ENCODE measurements around the gene DCAKD.

DCAKD gene

GRCh38 chr17:45092911-45093430 is 41.5 kb upstream of the DCAKD start:
- TF ChIP-seq CTCF (IDR thresholded peaks at IDR 0.05; ENCODE audit: low read depth, low read length): no peak
- DNase-seq (ENCODE audit: extremely low read depth, low read depth): peak; percentile 95

GRCh38 chr17:45091778-45092425 is 40.5 kb upstream of the DCAKD start:
- TF ChIP-seq CTCF (IDR thresholded peaks at IDR 0.05; ENCODE audit: low read depth, low read length): no peak
- no peak for DNase-seq (ENCODE audit: extremely low read depth, low read depth)

GRCh38 chr17:45090711-45091110 is 39.3 kb upstream of the DCAKD start:
- TF ChIP-seq CTCF (IDR thresholded peaks at IDR 0.05; ENCODE audit: low read depth, low read length): no peak
- no peak for DNase-seq (ENCODE audit: extremely low read depth, low read depth)

- TF ChIP-seq CTCF (IDR thresholded peaks at IDR 0.05; ENCODE audit: low read depth, low read length): no peak
- DNase-seq (ENCODE audit: extremely low read depth, low read depth): no peak
Measured at GRCh38 chr17:45088741-45089140, 37.3 kb upstream of the DCAKD start.

GRCh38 chr17:45087978-45088377 is 36.5 kb upstream of the DCAKD start:
- no peak for TF ChIP-seq CTCF (IDR thresholded peaks at IDR 0.05; ENCODE audit: low read depth, low read length)
- DNase-seq (ENCODE audit: extremely low read depth, low read depth): no peak

- TF ChIP-seq CTCF (IDR thresholded peaks at IDR 0.05; ENCODE audit: low read depth, low read length): no peak
- no peak for DNase-seq (ENCODE audit: extremely low read depth, low read depth)
Measured at GRCh38 chr17:45087504-45087975, 36.1 kb upstream of the DCAKD start.

- no peak for DNase-seq (ENCODE audit: extremely low read depth, low read depth)
- no peak for TF ChIP-seq CTCF (IDR thresholded peaks at IDR 0.05; ENCODE audit: low read depth, low read length)
Measured at GRCh38 chr17:45086865-45087503, 35.6 kb upstream of the DCAKD start.

Measured in AG09319 (cell line).